ENCODE results near the gene RND2. TPM values are rescaled to one million over a fixed set of nuclear protein-coding genes. Genes with fewer than 3 reads are reported as not detected.

The RND2 gene
- total RNA-seq, 1 experiment from 2014 or later: 0.40 TPM

DNA sequence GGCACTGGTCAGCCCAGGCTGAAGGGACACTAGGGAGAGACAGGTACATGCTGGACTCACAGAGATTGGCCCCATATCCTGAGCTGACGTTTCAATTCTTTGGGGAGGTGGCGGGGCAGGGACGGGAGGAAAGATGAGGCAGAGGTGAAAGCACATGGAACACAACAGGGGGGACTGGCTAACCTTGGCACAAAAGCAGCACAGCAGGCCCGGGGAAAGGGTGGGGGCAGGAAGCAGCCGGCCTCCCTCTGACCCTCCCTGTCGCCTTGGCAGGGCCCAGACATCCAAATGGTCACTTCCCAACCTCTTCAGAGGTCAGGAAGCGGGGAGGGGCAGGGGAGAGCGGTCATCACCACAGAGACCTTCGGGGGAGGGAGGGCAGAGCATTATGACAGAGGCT is 9.5 kb upstream of the RND2 start:
- H3K27me3 Mint-ChIP-seq (ENCODE audit: unreplicated experiment): no peaks in the 10 kb centered on the region
- H3K27ac Mint-ChIP-seq (ENCODE audit: unreplicated experiment): peak overlapping the region; percentile 9
- peaks cover 33% of the 10 kb centered on the region for H3K4me1 Mint-ChIP-seq (ENCODE audit: low read depth, unreplicated experiment)
- CTCF ChIA-PET: no interaction called here
- TF ChIP-seq, protein P1, sequence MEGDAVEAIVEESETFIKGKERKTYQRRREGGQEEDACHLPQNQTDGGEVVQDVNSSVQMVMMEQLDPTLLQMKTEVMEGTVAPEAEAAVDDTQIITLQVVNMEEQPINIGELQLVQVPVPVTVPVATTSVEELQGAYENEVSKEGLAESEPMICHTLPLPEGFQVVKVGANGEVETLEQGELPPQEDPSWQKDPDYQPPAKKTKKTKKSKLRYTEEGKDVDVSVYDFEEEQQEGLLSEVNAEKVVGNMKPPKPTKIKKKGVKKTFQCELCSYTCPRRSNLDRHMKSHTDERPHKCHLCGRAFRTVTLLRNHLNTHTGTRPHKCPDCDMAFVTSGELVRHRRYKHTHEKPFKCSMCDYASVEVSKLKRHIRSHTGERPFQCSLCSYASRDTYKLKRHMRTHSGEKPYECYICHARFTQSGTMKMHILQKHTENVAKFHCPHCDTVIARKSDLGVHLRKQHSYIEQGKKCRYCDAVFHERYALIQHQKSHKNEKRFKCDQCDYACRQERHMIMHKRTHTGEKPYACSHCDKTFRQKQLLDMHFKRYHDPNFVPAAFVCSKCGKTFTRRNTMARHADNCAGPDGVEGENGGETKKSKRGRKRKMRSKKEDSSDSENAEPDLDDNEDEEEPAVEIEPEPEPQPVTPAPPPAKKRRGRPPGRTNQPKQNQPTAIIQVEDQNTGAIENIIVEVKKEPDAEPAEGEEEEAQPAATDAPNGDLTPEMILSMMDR (IDR thresholded peaks at IDR 0.05; ENCODE audit: unreplicated experiment): no peak
- no peak for DNase-seq
- BruUV-seq (replicated peaks): no TSS peak
- no peak overlapping the region for H3K4me3 Mint-ChIP-seq (ENCODE audit: low read depth, unreplicated experiment)
- intact Hi-C loops (cut with micrococcal nuclease; ENCODE audit: unreplicated experiment): no loop called here
- peaks cover 82% of the 10 kb centered on the region for H3K36me3 Mint-ChIP-seq (ENCODE audit: insufficient read depth, unreplicated experiment)
- H3K9me3 Mint-ChIP-seq (ENCODE audit: low read depth, unreplicated experiment): no peaks in the 10 kb centered on the region

DNA sequence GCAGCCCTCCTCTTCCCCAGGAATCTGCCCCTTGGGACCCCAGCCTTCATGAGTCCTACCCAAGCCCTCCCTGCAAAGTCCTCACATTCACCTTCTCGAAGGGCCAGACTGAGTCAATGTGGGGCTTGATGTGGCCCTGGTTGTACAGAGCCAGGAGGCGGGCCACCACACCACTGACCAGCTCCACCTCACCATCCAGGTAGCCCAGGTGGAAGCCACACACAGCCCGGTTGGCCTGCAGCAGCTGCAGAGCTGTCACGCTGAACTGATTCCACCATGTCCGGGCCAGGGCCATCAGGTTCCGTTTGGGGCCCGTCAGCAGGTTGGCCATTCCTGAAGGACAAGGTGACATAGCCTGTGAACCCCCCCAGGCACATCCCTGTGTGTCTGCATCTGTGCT is 8.8 kb upstream of the RND2 start:
- TF ChIP-seq, protein P1 (IDR thresholded peaks at IDR 0.05; ENCODE audit: unreplicated experiment): no peak
- intact Hi-C loops (cut with micrococcal nuclease; ENCODE audit: unreplicated experiment): no loop called here
- CTCF ChIA-PET: no interaction called here
- Mint-ChIP-seq H3K4me3 (ENCODE audit: low read depth, unreplicated experiment) (no peak overlapping the region), H3K9me3 (ENCODE audit: low read depth, unreplicated experiment) (no peaks in the 10 kb centered on the region), H3K27ac (ENCODE audit: unreplicated experiment) (no peak overlapping the region), H3K36me3 (ENCODE audit: insufficient read depth, unreplicated experiment) (peaks cover 83% of the 10 kb centered on the region), H3K4me1 (ENCODE audit: low read depth, unreplicated experiment) (peaks cover 31% of the 10 kb centered on the region), H3K27me3 (ENCODE audit: unreplicated experiment) (no peaks in the 10 kb centered on the region)
- BruUV-seq (replicated peaks): no TSS peak
- DNase-seq: no peak

DNA sequence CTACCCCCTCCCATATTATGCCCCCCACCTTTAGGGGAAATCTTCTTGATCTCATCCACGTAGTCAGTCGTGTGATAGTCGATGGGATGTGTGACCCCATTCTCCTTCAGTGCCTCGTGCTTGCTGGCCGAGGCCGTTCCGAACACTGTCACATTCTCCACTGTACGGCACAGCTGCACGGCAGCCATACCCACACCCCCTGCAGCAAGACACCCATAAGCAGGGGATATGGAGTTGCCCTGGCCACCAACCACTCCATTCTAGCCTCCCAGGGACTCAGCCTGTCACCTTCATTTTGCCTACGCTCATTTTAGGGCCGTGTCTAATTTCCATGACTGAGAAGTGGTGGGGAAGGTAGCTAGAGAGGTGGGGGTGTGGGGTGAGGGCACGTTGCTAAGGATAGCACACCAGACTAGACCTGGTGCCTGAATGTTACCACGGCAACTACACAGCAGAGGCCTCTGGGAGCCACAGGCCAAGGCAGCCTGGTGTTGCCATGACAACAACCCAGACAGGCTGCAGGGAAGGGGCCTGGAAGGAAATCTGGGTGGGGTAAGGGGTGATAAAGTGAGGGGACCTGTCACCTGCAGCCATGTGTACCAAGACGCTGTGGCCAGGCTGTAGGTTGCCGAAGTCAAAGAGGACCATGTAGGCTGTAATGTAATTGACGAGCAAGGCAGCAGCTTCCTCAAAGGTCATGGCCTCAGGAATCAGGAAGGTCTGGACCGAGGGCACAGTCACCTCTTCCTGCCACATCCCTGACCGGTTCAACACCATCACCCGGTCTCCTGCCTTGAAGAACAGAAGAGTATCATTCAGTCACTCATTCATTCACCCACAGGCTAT is 6.8 kb upstream of the RND2 start:
- intact Hi-C loops (cut with micrococcal nuclease; ENCODE audit: unreplicated experiment): no loop called here
- H3K27ac Mint-ChIP-seq (ENCODE audit: unreplicated experiment): peak overlapping the region; percentile 4

DNA sequence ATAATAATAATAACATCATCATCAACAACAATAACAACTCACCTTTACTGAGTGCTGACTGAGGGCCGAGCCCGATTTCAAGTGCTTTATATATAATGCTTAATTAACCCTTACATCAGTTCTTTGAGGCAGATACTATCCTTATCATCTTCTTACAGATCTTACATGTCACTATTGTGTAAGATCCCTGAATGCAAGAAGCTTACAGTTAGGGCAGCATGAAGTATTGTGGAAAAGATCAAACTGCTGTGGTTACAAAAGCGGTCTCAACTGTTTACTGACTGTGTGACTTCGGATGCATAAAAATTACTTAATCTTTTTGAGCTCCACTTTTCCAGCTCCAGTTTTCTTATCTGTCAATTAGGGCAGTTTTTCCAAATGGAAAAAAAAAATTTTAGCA is 6.1 kb upstream of the RND2 start:
- Mint-ChIP-seq H3K9me3 (ENCODE audit: low read depth, unreplicated experiment) (no peaks in the 10 kb centered on the region), H3K36me3 (ENCODE audit: insufficient read depth, unreplicated experiment) (peaks cover 78% of the 10 kb centered on the region), H3K27me3 (ENCODE audit: unreplicated experiment) (peaks cover 2% of the 10 kb centered on the region), H3K4me3 (ENCODE audit: low read depth, unreplicated experiment) (no peak overlapping the region), H3K4me1 (ENCODE audit: low read depth, unreplicated experiment) (peaks cover 23% of the 10 kb centered on the region), H3K27ac (ENCODE audit: unreplicated experiment) (no peak overlapping the region)
- TF ChIP-seq, protein P1 (IDR thresholded peaks at IDR 0.05; ENCODE audit: unreplicated experiment): no peak
- intact Hi-C loops (cut with micrococcal nuclease; ENCODE audit: unreplicated experiment): no loop called here
- no peak for DNase-seq
- CTCF ChIA-PET: interaction anchor here (0.5 kb wide), 1 partner anchor 74 kb away, joined by 4 read pairs; no protein-coding TSS in a partner anchor
- no TSS peak for BruUV-seq (replicated peaks)

More for the DNA sequence above, 6.8 kb upstream of the RND2 start:
- CTCF ChIA-PET: interaction anchor here (0.5 to 0.6 kb wide), 3 partner anchors 58 to 316 kb away, joined by 3 to 5 read pairs (median 4); no protein-coding TSS in a partner anchor
- peaks cover 23% of the 10 kb centered on the region for H3K4me1 Mint-ChIP-seq (ENCODE audit: low read depth, unreplicated experiment)
- no peaks in the 10 kb centered on the region for H3K27me3 Mint-ChIP-seq (ENCODE audit: unreplicated experiment)
- no peak overlapping the region for H3K4me3 Mint-ChIP-seq (ENCODE audit: low read depth, unreplicated experiment)
- no peaks in the 10 kb centered on the region for H3K9me3 Mint-ChIP-seq (ENCODE audit: low read depth, unreplicated experiment)
- TF ChIP-seq, protein P1 (IDR thresholded peaks at IDR 0.05; ENCODE audit: unreplicated experiment): no peak
- H3K36me3 Mint-ChIP-seq (ENCODE audit: insufficient read depth, unreplicated experiment): peaks cover 85% of the 10 kb centered on the region
- no peak for DNase-seq
- no TSS peak for BruUV-seq (replicated peaks)
